SU-DHL-6 (cell line): ENCODE results near the gene HHAT.

Source experiments
- CTCF ChIP-seq: fragments of 200-600 bp; sonication (generic); IDR thresholded peaks from one replicate; pipeline ENCODE4 v1.5.1; 2017; ENCODE audit warnings: antibody characterized with exemption, mild to moderate bottlenecking, low read length, moderate library complexity; ENCODE audit not compliant: insufficient read depth, poor library complexity, severe bottlenecking
- EZH2phosphoT487 ChIP-seq: fragments of 200-600 bp; sonication (generic), shearing (Covaris generic); conservative IDR thresholded peaks from 2 replicates; pipeline ENCODE4 v1.6.1; 2018; ENCODE audit warnings: mild to moderate bottlenecking, antibody characterized with exemption, low read length, moderate library complexity, mixed read lengths

GRCh38 chr1:210654176-210654981 lies 325.7 kb downstream of the HHAT start:
- TF ChIP-seq CTCF (no peak), EZH2phosphoT487 (no peak)
